Thyroid gland (tissue), 4 donors: Measurements from ENCODE around the gene DDX39B. TPM values are rescaled to one million over a fixed set of nuclear protein-coding genes. Genes with fewer than 3 reads are reported as not detected.

Experiments
- DNase-seq, 2 donors: peaks; one replicate each; pipeline ENCODE4 v3.0.0-alpha.2; 2019
- H3K27ac ChIP-seq, 3 donors: fragments of 200-600 bp; sonication (generic); 1 replicate in 2 of 3; 2 replicates in 1 of 3; pipeline ENCODE4 v1.5.1; 2016 to 2019; ENCODE audit warnings: mild to moderate bottlenecking in 1 of 3, moderate library complexity in 1 of 3
- H3K27me3 ChIP-seq: fragments of 200-600 bp; sonication (generic); one replicate; pipeline ENCODE4 v1.5.1; 2019
- H3K36me3 ChIP-seq, 2 donors: fragments of 200-600 bp; sonication (generic); one replicate each; pipeline ENCODE4 v1.5.1; 2016 to 2019
- H3K4me1 ChIP-seq, 2 donors: fragments of 200-600 bp; sonication (generic); one replicate each; pipeline ENCODE4 v1.5.1; 2017 to 2019
- H3K4me3 ChIP-seq, 3 donors: fragments of 200-600 bp; sonication (generic); replicated peaks in 1 of 3; 1 replicate in 2 of 3; 2 replicates in 1 of 3; pipeline ENCODE4 v1.5.1; 2016; ENCODE audit warnings: mild to moderate bottlenecking in 1 of 3
- H3K9me3 ChIP-seq: fragments of 200-600 bp; sonication (generic); one replicate; pipeline ENCODE4 v1.5.1; 2017
- CTCF ChIP-seq, 6 experiments: fragments of 200-600 bp in 3 of 6; fragments of 450-650 bp in 3 of 6; sonication (generic) in 3 of 6; IDR thresholded peaks; one replicate each; pipeline ENCODE4 v1.5.1; 2016 to 2019; ENCODE audit warnings: antibody characterized with exemption in 6 of 6, mild to moderate bottlenecking in 2 of 6, inconsistent platforms in 1 of 6, moderate library complexity in 1 of 6
- POLR2A ChIP-seq, 2 donors: fragments of 450-650 bp; IDR thresholded peaks; one replicate each; pipeline ENCODE4 v1.6.1; 2017; ENCODE audit warnings: antibody characterized with exemption in 2 of 2, mild to moderate bottlenecking in 2 of 2, moderate library complexity in 1 of 2
- WGBS, 2 donors: methylation state at CpG; one replicate each; pipeline ENCODE4 v1.1.5; 2017; 5-methylcytosine and 5-hydroxymethylcytosine counted together
- intact Hi-C: fragments of 100-400 bp; cut with DNase I; formaldehyde crosslinking; loops from one replicate; pipeline ENCODE4 v1.15.1; 2023
- total RNA-seq, 4 donors: library from RNA; depleted of rRNA; stranded (reverse); fragments of >200 nt; gene quantifications; one replicate each; pipeline ENCODE4 v1.2.3, GENCODE V29; 2016

DDX39B gene
- total RNA-seq, 4 donors from 2014 or later, result 296 to 339 (median 314) TPM

GRCh38 chr6:31579119-31579505 lies 37.3 kb upstream of the DDX39B start:
- WGBS, 2 donors, result 86 to 94% methylated on average over 3 of the region's 3 CpGs
- Histone ChIP-seq H3K4me1 (peaks cover 10 to 12% of the 10 kb centered on the region in 2 donors), H3K4me3 (no peak overlapping the region), H3K36me3 (no peaks in the 10 kb centered on the region), H3K27ac (no peak overlapping the region), H3K27me3 (no peaks in the 10 kb centered on the region), H3K9me3 (no peaks in the 10 kb centered on the region)
- TF ChIP-seq POLR2A (IDR thresholded peaks at IDR 0.05) (no peak), CTCF (IDR thresholded peaks at IDR 0.05) (no peak)
- intact Hi-C loops, result no loop called here
- no peak for DNase-seq

GRCh38 chr6:31578184-31579118 lies 36.6 kb upstream of the DDX39B start:
- WGBS, 2 donors, result 80 to 82% methylated on average over 12 of the region's 12 CpGs
- H3K36me3 ChIP-seq, result no peaks in the 10 kb centered on the region
- intact Hi-C loops, result no loop called here
- no peak overlapping the region for H3K27ac ChIP-seq
- H3K9me3 ChIP-seq, result no peaks in the 10 kb centered on the region
- peaks cover 10 to 12% of the 10 kb centered on the region in 2 donors for H3K4me1 ChIP-seq
- TF ChIP-seq CTCF (IDR thresholded peaks at IDR 0.05) (no peak), POLR2A (IDR thresholded peaks at IDR 0.05) (no peak)
- H3K27me3 ChIP-seq, result no peaks in the 10 kb centered on the region
- DNase-seq, result no peak
- no peak overlapping the region for H3K4me3 ChIP-seq

- DNase-seq, result no peak
- 88 to 92% methylated on average over 3 of the region's 3 CpGs for WGBS, 2 donors
- TF ChIP-seq CTCF (IDR thresholded peaks at IDR 0.05) (no peak), POLR2A (IDR thresholded peaks at IDR 0.05) (no peak)
- H3K4me3 ChIP-seq, result no peak overlapping the region
- H3K27me3 ChIP-seq, result no peaks in the 10 kb centered on the region
- H3K36me3 ChIP-seq, result no peaks in the 10 kb centered on the region
- H3K4me1 ChIP-seq, result peaks cover 10 to 12% of the 10 kb centered on the region in 2 donors
- intact Hi-C loops, result no loop called here
- no peak overlapping the region for H3K27ac ChIP-seq
- H3K9me3 ChIP-seq, result no peaks in the 10 kb centered on the region
Measured at GRCh38 chr6:31577579-31577966, 35.8 kb upstream of the DDX39B start.

GRCh38 chr6:31576897-31577578 lies 35.2 kb upstream of the DDX39B start:
- Histone ChIP-seq H3K27me3 (no peaks in the 10 kb centered on the region), H3K36me3 (no peaks in the 10 kb centered on the region), H3K4me3 (no peak overlapping the region), H3K9me3 (no peaks in the 10 kb centered on the region), H3K4me1 (peaks cover 7 to 10% of the 10 kb centered on the region in 2 donors), H3K27ac (no peak overlapping the region)
- WGBS, 2 donors, result 82 to 84% methylated on average over 19 of the region's 19 CpGs
- intact Hi-C loops, result no loop called here
- no peak for DNase-seq
- TF ChIP-seq CTCF (IDR thresholded peaks at IDR 0.05), result no peak
- TF ChIP-seq POLR2A (IDR thresholded peaks at IDR 0.05), result no peak
